Measurements from ENCODE around the gene GRHL1. TPM values are rescaled to one million over a fixed set of nuclear protein-coding genes. Genes with fewer than 3 reads are reported as not detected.

The GRHL1 gene
- total RNA-seq, 1 experiment from 2014 or later = 2.5 TPM

GRCh38 chr2:9907402-9907801, 44.1 kb upstream of the GRHL1 start:
- Histone ChIP-seq H3K18ac (ENCODE audit: insufficient read length, low read depth, low read length) (no peak overlapping the region), H4K91ac (ENCODE audit: insufficient read length, low read depth, low read length) (no peak overlapping the region), H3K79me1 (ENCODE audit: insufficient read depth, low read depth, low read length, poor library complexity, severe bottlenecking) (no peaks in the 10 kb centered on the region), H3K79me2 (ENCODE audit: insufficient read depth, low read length) (no peaks in the 10 kb centered on the region), H4K5ac (ENCODE audit: insufficient read length, low read depth, low read length) (no peak overlapping the region), H2AFZ (ENCODE audit: low read length) (no peak overlapping the region), H2AK5ac (ENCODE audit: insufficient read length, low read length) (no peak overlapping the region), H3T11ph (ENCODE audit: low read length) (no peak overlapping the region), H3K4ac (ENCODE audit: low read depth, low read length) (no peak overlapping the region), H3K14ac (ENCODE audit: insufficient read depth, low read length) (no peak overlapping the region), H3K9ac (ENCODE audit: extremely low read depth, insufficient read length, low read length) (no peak overlapping the region), H2BK120ac (ENCODE audit: low read depth, low read length, poor library complexity, severe bottlenecking) (no peak overlapping the region), H2BK15ac (ENCODE audit: low read depth, low read length) (no peak overlapping the region), H2BK20ac (ENCODE audit: low read depth, low read length, poor library complexity, severe bottlenecking) (no peak overlapping the region), H4K8ac (replicated peaks; ENCODE audit: insufficient read length, low read depth, low read length) (no peak overlapping the region), H2BK5ac (ENCODE audit: insufficient read length, low read length) (no peak overlapping the region), H3K27ac (ENCODE audit: insufficient read length, low read depth, low read length) (no peak overlapping the region), H3K23me2 (ENCODE audit: insufficient read length, low read depth, low read length, poor library complexity, severe bottlenecking) (no peaks in the 10 kb centered on the region), H3K23ac (ENCODE audit: insufficient read length, low read depth, low read length) (no peak overlapping the region), H3K27me3 (ENCODE audit: insufficient read depth, low read length) (no peaks in the 10 kb centered on the region), H3K9me3 (ENCODE audit: control insufficient read depth, low read depth, low read length) (no peaks in the 10 kb centered on the region), H3K56ac (ENCODE audit: insufficient read length, low read depth, low read length) (no peak overlapping the region), H2BK12ac (ENCODE audit: insufficient read length, low read depth, low read length) (no peak overlapping the region), H4K20me1 (ENCODE audit: control insufficient read depth, insufficient read depth, insufficient read length) (no peaks in the 10 kb centered on the region), H3K4me2 (ENCODE audit: insufficient read depth, insufficient read length, low read length) (no peak overlapping the region), H3K4me1 (ENCODE audit: insufficient read depth, low read length) (no peaks in the 10 kb centered on the region)
- peaks cover 0 to 13% (median 7%) of the 10 kb centered on the region in 3 experiments; a peak in 2 of 7 replicates for H3K36me3 Mint-ChIP-seq (ENCODE audit: insufficient read depth in 1 of 3, low read depth in 3 of 3)
- H3K9me3 Mint-ChIP-seq = no peaks in the 10 kb centered on the region
- no peak overlapping the region for H3K4me3 Mint-ChIP-seq
- DNase-seq = no peak
- WGBS (ENCODE audit: extremely low coverage, insufficient read length, low lambda C conversion rate) = no CpG with 5 or more reads among the region's 7 CpGs
- no peaks in the 10 kb centered on the region for H3K4me1 Mint-ChIP-seq
- no peaks in the 10 kb centered on the region for H3K27me3 Mint-ChIP-seq (ENCODE audit: low read depth)
- TF ChIP-seq CTCF (conservative IDR thresholded peaks at IDR 0.05) = no peak
- peak overlapping the region in 2 of 3 experiments; percentile 33 to 90; a peak in 3 of 7 replicates for H3K27ac Mint-ChIP-seq
